NT2/D1 (cell line): ENCODE results near the gene ACBD5.
"Not testable (repeated sequence)": the region's sequence is repeated elsewhere in the genome, so short reads cannot be mapped to it uniquely, and the experiment has no call there.

ENCODE experiments used
- DNase-seq: peaks from one replicate; pipeline ENCODE4 v3.0.0-alpha.2; 2011; ENCODE audit warnings: low read depth, low spot score
- H3K27me3 ChIP-seq: 2 replicates; pipeline ENCODE4 v1.6.0; 2011; ENCODE audit warnings: mild to moderate bottlenecking; ENCODE audit not compliant: insufficient read length, insufficient read depth
- H3K36me3 ChIP-seq: 2 replicates; pipeline ENCODE4 v1.6.1; 2011; ENCODE audit warnings: mild to moderate bottlenecking, low read length, mixed read lengths; ENCODE audit not compliant: insufficient read depth, insufficient read length
- H3K4me1 ChIP-seq: 2 replicates; pipeline ENCODE4 v1.5.1; 2011; ENCODE audit not compliant: insufficient read depth, insufficient read length
- H3K4me3 ChIP-seq: 2 replicates; pipeline ENCODE4 v1.5.1; 2011; ENCODE audit warnings: low read depth; ENCODE audit not compliant: insufficient read length
- H3K9ac ChIP-seq: 2 replicates; pipeline ENCODE4 v1.6.0; 2011; ENCODE audit warnings: low read depth; ENCODE audit not compliant: insufficient read length
- H3K9me3 ChIP-seq: 2 replicates; pipeline ENCODE4 v1.5.1; 2011; ENCODE audit warnings: mild to moderate bottlenecking, low read length; ENCODE audit not compliant: insufficient read depth
- SUZ12 ChIP-seq: IDR thresholded peaks from 2 replicates; pipeline ENCODE4 v1.6.1; 2011; ENCODE audit not compliant: insufficient read length, insufficient read depth; ENCODE audit errors: extremely low read depth
- YY1 ChIP-seq: IDR thresholded peaks from 2 replicates; pipeline ENCODE4 v1.6.1; 2011; ENCODE audit not compliant: insufficient read length, insufficient read depth
- ZNF274 ChIP-seq: IDR thresholded peaks from 2 replicates; pipeline ENCODE4 v1.6.1; 2011; ENCODE audit warnings: mild to moderate bottlenecking, low read depth, low read length

Gene ACBD5

GRCh38 chr10:27240212-27241009 lies at the start of gene ACBD5:
Gene ACBD5, minus strand, starts transcription at chr10:27240797. Its CDS starts 109 bp downstream, at chr10:27240688.
- H3K27me3 ChIP-seq: no peaks in the 10 kb centered on the region
- DNase-seq: peak; percentile 55
- TF ChIP-seq YY1: no peak
- TF ChIP-seq ZNF274: no peak
- TF ChIP-seq SUZ12: no peak
- H3K9ac ChIP-seq: peak within 1 kb of the TSS; percentile 92
- no peaks in the 10 kb centered on the region for H3K9me3 ChIP-seq
- no peaks in the 10 kb centered on the region for H3K36me3 ChIP-seq
- H3K4me3 ChIP-seq: peak within 1 kb of the TSS; percentile 88
- no peaks in the 10 kb centered on the region for H3K4me1 ChIP-seq

GRCh38 chr10:27285093-27285492 lies 44.5 kb upstream of the ACBD5 start:
- no peaks in the 10 kb centered on the region for H3K4me1 ChIP-seq
- no peak overlapping the region for H3K4me3 ChIP-seq
- DNase-seq: no peak
- no peaks in the 10 kb centered on the region for H3K36me3 ChIP-seq
- no peak overlapping the region for H3K9ac ChIP-seq
- TF ChIP-seq ZNF274 (no peak), SUZ12 (no peak), YY1 (no peak)
- H3K27me3 ChIP-seq: no peaks in the 10 kb centered on the region
- no peaks in the 10 kb centered on the region for H3K9me3 ChIP-seq

- no peaks in the 10 kb centered on the region for H3K9me3 ChIP-seq
- DNase-seq: no peak
- no peak overlapping the region for H3K4me3 ChIP-seq
- TF ChIP-seq SUZ12 (no peak), ZNF274 (no peak), YY1 (no peak)
- H3K36me3 ChIP-seq: no peaks in the 10 kb centered on the region
- no peak overlapping the region for H3K9ac ChIP-seq
- H3K27me3 ChIP-seq: no peaks in the 10 kb centered on the region
- no peaks in the 10 kb centered on the region for H3K4me1 ChIP-seq
Measured at GRCh38 chr10:27276581-27276980, 36.0 kb upstream of the ACBD5 start.

DNA sequence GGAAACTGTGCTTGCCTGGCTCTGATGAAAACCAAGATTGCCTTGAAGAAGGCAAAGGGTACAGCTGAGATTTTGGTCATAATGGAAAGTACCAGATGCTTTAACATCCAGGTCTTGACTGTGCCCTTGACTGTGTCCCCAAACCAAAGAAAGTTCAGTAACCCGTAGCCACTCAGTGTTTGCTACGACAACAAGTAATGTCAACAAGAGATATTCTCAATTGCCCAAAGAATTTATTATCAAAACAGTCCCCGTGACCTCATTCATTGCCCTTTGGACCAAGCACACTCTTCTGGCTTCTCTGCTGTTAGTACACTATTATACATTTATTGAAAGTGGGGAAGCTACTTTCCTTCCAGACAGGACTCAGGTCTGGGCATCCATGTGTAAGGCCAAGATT lies 25.4 kb upstream of the ACBD5 start:
- not testable (repeated sequence) for DNase-seq

GRCh38 chr10:27262788-27263187 lies 22.2 kb upstream of the ACBD5 start:
- H3K36me3 ChIP-seq, H3K4me1 ChIP-seq, DNase-seq, H3K4me3 ChIP-seq, H3K9me3 ChIP-seq, H3K9ac ChIP-seq: not testable (repeated sequence)
- peaks cover 38% of the 10 kb centered on the region for H3K27me3 ChIP-seq

More for the DNA sequence above, 25.4 kb upstream of the ACBD5 start:
- not testable (repeated sequence) for H3K4me3 ChIP-seq, H3K9ac ChIP-seq, H3K36me3 ChIP-seq, H3K4me1 ChIP-seq, H3K9me3 ChIP-seq, H3K27me3 ChIP-seq

DNA sequence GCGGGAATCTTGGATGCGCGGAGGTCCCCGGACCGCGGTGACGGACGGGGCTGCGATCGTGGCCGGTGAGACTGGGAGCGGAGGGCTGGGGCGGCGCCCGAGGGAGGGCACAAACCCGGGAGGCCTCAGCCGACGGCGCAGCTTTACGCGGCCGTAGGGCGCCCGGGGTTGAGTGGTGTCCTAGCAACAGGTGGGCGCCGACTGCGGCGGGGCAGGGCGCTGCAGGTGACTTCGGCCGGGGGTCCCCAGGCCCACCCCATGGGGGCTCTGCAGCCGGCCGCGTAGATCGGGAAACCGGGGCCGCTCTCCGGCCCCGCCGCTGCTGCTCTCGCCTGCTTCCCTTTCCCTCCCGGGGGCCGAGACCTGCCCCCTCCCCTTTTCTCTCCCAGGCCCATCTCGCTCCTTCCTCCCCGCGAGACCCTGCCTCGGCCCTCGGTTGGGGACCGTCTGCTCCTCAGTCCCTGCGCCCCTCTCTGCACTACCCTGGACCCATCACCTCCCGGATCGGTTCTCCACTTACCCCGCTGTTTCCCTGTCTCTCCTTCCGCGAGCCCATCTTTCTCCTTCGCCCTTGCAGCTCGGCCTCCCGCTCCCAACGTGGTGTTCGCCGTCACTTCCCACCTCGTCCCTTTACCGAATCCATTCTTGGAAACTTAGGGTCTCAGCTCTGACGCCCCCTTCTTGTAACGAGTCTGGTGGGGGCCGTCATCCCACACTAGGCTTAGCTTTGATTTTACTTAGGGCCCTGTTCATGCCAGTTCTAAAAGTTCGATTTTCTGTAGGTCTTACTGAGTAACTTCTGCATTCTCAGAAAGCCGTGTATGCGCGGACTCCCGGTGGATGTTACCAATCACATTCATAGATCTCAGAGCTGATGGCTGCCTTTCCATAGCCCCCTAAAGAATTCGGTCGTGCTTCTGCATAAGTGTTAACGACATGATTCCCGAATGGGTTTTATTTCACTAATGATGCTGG lies 18.5 kb upstream of the ACBD5 start:
- H3K36me3 ChIP-seq: no peaks in the 10 kb centered on the region
- H3K4me1 ChIP-seq: no peaks in the 10 kb centered on the region
- H3K9me3 ChIP-seq: peaks cover 18% of the 10 kb centered on the region; the same call in 1 of the 2 replicates
- H3K9ac ChIP-seq: peak overlapping the region; percentile 71
- TF ChIP-seq SUZ12: peak; percentile 45
- TF ChIP-seq YY1: no peak
- TF ChIP-seq ZNF274: no peak
- peaks cover 48% of the 10 kb centered on the region for H3K27me3 ChIP-seq
- peak overlapping the region; percentile 78 for H3K4me3 ChIP-seq
- DNase-seq: peak; percentile 22

DNA sequence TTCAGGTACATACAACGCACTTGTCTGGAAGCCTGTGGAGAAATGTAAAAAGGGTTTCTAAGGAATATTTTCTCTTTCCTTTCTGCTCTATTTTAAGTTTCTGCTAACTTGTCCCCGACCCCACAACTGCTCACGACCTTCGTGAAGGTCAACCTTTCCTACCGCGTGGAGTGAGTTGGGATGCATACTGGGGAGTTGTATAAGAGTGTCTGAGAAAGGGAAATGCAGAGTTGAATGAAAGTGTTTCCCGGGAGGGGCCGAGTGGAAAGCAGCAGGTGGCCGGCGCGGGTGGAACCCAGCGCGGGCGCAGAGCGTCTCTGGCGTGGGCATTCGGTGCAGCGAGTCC lies 17.9 kb upstream of the ACBD5 start:
- H3K36me3 ChIP-seq: no peaks in the 10 kb centered on the region
- no peak for DNase-seq
- TF ChIP-seq SUZ12: no peak
- no peak for TF ChIP-seq ZNF274
- no peak for TF ChIP-seq YY1
- H3K9me3 ChIP-seq: peaks cover 18% of the 10 kb centered on the region; the same call in 1 of the 2 replicates
- H3K9ac ChIP-seq: peak overlapping the region; percentile 71
- no peaks in the 10 kb centered on the region for H3K4me1 ChIP-seq
- H3K4me3 ChIP-seq: peak overlapping the region; percentile 78
- H3K27me3 ChIP-seq: peaks cover 48% of the 10 kb centered on the region
